Amniotic stem cell (primary cell): Measurements from ENCODE around the gene OLR1.
A peak's percentile ranks its signal among the peaks of the same experiment; 100 is the strongest.
"Not testable (repeated sequence)": the region's sequence is repeated elsewhere in the genome, so short reads cannot be mapped to it uniquely, and the experiment has no call there.

Source experiments
- DNase-seq: peaks from one replicate; lab custom pipeline; 2025; lab: John Stamatoyannopoulos, UW

Gene OLR1

GRCh38 chr12:10171973-10172728 is at the start of gene OLR1:
Gene OLR1, minus strand, starts transcription at chr12:10172132. Its CDS starts 55 bp downstream, at chr12:10172077.
- DNase-seq: no peak

- no peak for DNase-seq
Observed at GRCh38 chr12:10220398-10221077, 48.6 kb upstream of the OLR1 start.

GRCh38 chr12:10218021-10218420 is 46.1 kb upstream of the OLR1 start:
- DNase-seq: no peak

DNA sequence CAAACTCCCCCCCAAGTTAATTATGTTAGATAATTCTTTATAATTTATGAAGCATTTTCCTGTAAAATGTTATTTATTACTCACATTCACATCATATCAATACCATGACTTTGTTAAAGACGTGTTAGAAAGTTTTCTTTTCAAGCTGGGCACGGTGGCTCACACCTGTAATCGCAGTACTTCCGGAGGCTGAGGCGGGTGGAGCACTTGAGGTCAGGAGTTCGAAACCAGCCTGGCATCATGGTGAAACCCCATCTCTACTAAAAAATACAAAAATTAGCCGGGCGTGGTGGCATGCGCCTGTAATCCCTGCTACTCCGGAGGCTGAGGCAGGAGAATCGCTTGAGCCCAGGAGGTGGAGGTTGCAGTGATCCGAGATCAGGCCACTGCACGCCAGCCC is 44.0 kb upstream of the OLR1 start:
- DNase-seq: not testable (repeated sequence)

DNA sequence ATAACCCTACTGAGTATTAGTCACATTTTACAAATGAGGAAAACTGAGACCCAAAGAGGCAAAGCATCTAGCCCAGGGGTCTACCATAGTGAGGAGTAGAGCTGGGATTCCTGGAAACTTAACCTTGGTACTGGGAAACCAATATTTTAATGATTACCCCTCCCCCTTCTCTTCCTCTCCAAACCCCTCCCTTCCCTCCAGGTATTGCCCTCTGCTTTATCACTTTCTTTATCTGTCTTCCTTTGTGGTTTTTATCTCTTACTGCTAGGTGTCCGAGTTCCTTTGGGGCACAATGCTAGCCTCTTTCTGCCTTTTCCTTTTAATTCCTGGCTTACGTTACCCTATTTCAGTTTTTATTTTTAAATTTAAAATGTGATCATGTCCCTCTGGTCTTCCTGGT is 43.5 kb upstream of the OLR1 start:
- no peak for DNase-seq

GRCh38 chr12:10214895-10215267 is 42.9 kb upstream of the OLR1 start:
- DNase-seq: no peak

- no peak for DNase-seq
Observed at GRCh38 chr12:10214136-10214894, 42.4 kb upstream of the OLR1 start.

- DNase-seq: no peak
Observed at GRCh38 chr12:10213168-10214135, 41.5 kb upstream of the OLR1 start.

DNA sequence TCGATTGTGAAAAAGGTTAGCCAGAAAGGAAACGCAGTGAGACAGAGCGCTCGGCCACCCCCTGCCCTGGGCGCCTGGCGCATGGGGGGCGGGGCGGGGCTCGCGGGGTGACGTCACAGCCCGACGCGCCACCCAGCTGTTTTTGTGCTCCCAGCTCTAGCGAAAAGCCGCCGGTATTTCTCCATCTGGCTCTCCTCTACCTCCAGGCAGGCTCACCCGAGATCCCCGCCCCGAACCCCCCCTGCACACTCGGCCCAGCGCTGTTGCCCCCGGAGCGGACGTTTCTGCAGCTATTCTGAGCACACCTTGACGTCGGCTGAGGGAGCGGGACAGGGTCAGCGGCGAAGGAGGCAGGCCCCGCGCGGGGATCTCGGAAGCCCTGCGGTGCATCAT is 40.8 kb upstream of the OLR1 start, which contains the start of gene GABARAPL1:
Gene GABARAPL1 (plus strand): TSS at position 139 of the 393 bp plus-strand sequence. CDS start 253 bp downstream, at position 392.
- DNase-seq: peak; percentile 43

DNA sequence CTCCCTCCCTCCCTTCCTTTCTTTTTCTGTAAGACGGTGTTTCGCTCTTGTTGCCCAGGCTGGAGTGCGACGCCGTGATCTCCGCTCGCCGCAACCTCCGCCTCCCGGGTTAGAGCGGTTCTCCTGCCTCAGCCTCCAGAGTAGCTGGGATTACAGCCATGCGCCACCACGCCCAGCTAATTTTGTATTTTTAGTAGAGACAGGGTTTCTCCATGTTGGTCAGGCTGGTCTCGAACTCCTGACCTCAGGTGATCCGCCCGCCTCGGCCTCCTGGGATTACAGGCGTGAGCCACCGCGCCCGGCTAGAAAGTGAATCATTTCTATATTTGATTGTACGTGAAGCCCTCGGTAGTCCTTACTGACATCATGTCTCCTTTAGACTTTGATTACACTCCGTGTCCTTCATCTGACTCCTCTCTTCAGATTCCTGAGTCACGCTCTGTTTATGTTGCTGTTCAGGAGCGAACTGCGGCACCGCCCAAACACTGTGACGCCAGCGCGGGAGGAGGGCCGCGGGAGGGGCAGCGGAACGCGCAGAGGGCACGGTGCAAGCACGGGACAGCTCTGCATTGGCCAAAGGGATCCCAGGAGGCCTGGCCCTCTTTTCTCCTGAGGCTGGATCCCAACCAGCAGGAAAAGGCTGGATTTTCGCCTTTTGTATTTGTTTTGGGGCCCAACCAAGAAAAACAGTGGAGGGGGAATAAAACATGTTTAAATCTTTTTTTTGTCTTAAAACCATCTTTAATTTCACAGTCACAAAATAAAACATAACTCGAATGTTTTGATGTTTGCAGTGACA is 40.2 kb upstream of the OLR1 start:
- peak; percentile 96 for DNase-seq

DNA sequence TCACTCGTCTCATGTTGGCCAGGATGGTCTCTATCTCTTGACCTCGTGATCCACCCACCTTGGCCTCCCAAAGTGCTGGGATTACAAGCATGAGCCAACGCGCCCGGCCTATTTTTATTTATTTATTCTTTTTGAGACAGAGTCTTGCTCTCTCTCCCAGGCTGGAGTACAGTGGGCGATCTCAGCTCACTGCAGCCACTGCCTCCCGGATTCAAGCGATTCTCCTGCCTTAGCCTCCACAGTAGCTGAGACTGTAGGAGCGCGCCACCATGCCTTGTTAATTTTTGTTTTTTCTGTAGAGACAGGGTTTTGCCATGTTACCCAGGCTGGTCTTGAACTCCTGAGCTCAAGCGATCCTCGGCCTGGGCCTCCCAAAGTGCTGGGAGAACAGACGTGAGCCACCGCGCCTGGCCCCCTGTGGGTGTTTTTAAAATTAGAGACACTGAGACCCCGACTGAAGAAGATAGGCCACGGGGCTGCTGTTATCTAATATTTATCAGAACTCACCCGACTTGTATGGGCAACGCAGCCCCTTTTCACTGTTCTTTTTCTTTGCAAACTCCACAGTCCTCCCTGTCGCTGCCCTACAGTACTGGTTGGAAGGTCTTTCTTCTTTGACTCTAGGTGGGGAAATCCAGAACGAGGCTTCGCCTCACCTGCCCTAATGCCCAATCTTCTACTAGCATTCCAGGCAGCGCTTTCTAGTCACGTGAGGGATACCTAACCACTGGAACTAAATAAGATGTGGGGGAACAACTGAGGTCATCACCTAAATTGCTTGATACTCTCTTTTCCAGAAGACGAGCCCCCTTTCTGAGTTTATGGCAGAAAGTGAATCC is 39.4 kb upstream of the OLR1 start:
- DNase-seq: no peak

DNA sequence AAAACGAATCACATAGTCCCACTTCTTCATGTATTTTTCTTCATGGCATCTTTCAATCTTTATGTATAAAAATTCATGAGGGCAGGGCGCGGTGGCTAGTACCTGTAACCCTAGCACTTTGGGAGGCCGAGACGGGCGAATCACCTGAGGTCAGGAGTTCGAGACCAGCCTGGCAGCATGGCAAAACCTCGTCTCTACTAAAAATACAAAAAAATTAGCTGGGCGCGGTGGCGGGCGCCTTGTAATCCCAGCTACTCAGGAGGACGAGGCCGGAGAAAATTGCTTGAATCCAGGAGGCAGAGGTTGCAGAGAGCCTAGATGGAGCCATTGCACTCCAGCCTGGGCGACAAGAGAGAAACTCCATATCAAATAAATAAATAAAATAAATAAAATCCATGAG is 38.3 kb upstream of the OLR1 start:
- no peak for DNase-seq

- DNase-seq: no peak
Observed at GRCh38 chr12:10207136-10207535, 35.2 kb upstream of the OLR1 start.

DNA sequence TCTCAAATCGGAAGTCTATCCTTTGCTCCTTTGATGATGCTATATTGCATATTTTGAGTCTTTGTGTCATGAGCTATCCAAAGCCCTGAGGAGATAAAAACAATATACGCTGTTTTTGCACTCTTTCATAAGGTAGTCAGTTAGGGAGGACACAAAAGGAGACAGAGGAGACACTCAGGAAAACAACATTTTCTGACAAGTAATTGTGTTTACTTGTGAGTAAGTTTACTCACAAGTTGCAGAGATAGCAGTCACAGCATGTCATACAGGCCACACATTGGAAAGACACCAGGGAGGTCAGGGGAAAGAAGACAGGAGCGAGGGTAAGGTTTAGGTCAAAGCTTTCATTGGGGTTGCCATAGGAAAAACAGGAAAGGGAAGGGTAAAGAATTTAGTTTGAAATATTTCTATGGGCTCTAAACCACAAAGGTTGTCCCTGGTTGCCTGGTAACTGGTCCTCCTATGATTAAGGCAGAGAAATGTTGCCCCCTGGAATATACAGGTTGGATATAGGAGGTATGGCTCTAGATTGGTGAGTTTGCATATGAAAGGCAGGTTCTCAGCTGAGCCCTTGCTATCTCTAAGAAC is 33.4 kb upstream of the OLR1 start:
- DNase-seq: no peak

- DNase-seq: not testable (repeated sequence)
Observed at GRCh38 chr12:10204495-10204894, 32.6 kb upstream of the OLR1 start.

DNA sequence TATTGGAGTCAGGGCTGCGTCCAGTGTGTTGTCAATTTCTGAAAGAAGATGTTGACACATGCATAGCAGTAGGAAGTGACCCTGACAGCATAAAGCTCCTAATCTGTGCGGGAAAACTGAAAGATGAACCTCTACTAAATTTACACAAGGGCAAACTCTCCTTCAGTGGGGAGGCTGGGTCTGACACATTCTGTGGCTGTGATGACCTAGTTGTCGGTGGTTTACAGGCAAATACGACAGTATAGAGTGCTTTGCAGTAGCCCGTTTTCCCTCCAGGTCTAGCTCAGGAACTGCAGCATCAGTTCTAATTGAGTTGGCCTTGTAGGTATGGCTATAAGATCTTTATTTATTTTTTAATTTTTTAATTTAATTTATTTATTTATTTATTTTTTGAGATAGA is 25.9 kb upstream of the OLR1 start:
- no peak for DNase-seq

GRCh38 chr12:10196210-10196609 is 24.3 kb upstream of the OLR1 start:
- no peak for DNase-seq

- DNase-seq: no peak
Observed at GRCh38 chr12:10194160-10194670, 22.3 kb upstream of the OLR1 start.

- DNase-seq: no peak
Observed at GRCh38 chr12:10191865-10192264, 19.9 kb upstream of the OLR1 start.
